ENCODE results near the gene SLC5A4. TPM values are rescaled to one million over a fixed set of nuclear protein-coding genes. Genes with fewer than 3 reads are reported as not detected.
"Not testable (repeated sequence)": the region's sequence is repeated elsewhere in the genome, so short reads cannot be mapped to it uniquely, and the experiment has no call there.

The SLC5A4 gene
- total RNA-seq, 1 donor from 2014 or later, result not detected

- H3K27me3 Mint-ChIP-seq (ENCODE audit: unreplicated experiment); H3K27ac Mint-ChIP-seq (ENCODE audit: unreplicated experiment); H3K9me3 Mint-ChIP-seq (ENCODE audit: unreplicated experiment); H3K4me1 Mint-ChIP-seq (ENCODE audit: low read depth, unreplicated experiment); H3K4me3 Mint-ChIP-seq (ENCODE audit: unreplicated experiment); H3K36me3 Mint-ChIP-seq (ENCODE audit: unreplicated experiment); DNase-seq: not testable (repeated sequence)
These were observed 61.8 kb downstream of the SLC5A4 start for GRCh38 chr22:32193346-32193745.

DNA sequence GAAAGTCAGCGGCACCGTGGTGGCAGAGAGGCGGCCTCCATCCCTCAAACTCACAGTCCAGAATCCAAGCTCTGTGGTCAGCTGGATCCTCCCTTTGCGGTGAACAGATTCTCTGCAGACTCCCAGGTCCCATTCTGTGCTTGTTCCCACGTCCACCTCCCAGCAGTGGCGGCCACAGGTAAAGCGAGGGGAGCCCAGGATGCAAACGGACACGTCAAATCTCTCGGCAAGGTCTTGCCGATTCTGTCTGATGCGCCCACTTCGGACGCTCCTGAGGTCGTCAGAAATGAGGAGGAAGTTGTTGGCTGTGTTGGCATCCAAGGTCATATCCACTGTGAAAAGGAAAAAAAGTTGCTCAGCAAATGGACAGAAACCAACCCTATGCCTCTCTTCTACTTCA, 64.1 kb downstream of the SLC5A4 start:
- DNase-seq; H3K4me3 Mint-ChIP-seq (ENCODE audit: unreplicated experiment); H3K4me1 Mint-ChIP-seq (ENCODE audit: low read depth, unreplicated experiment); H3K36me3 Mint-ChIP-seq (ENCODE audit: unreplicated experiment); H3K27ac Mint-ChIP-seq (ENCODE audit: unreplicated experiment); H3K27me3 Mint-ChIP-seq (ENCODE audit: unreplicated experiment); H3K9me3 Mint-ChIP-seq (ENCODE audit: unreplicated experiment): not testable (repeated sequence)

- DNase-seq, result no peak
- no peaks in the 10 kb centered on the region for H3K36me3 Mint-ChIP-seq (ENCODE audit: unreplicated experiment)
- H3K4me3 Mint-ChIP-seq (ENCODE audit: unreplicated experiment), result no peak overlapping the region
- no peak overlapping the region for H3K27ac Mint-ChIP-seq (ENCODE audit: unreplicated experiment)
- peaks cover 4% of the 10 kb centered on the region for H3K9me3 Mint-ChIP-seq (ENCODE audit: unreplicated experiment)
- H3K4me1 Mint-ChIP-seq (ENCODE audit: low read depth, unreplicated experiment), result peaks cover 3% of the 10 kb centered on the region
- no peak for TF ChIP-seq CTCF (IDR thresholded peaks at IDR 0.05; ENCODE audit: partially characterized antibody, unreplicated experiment)
- peaks cover 2% of the 10 kb centered on the region for H3K27me3 Mint-ChIP-seq (ENCODE audit: unreplicated experiment)
These were observed 69.3 kb downstream of the SLC5A4 start for GRCh38 chr22:32185821-32186220.

DNA sequence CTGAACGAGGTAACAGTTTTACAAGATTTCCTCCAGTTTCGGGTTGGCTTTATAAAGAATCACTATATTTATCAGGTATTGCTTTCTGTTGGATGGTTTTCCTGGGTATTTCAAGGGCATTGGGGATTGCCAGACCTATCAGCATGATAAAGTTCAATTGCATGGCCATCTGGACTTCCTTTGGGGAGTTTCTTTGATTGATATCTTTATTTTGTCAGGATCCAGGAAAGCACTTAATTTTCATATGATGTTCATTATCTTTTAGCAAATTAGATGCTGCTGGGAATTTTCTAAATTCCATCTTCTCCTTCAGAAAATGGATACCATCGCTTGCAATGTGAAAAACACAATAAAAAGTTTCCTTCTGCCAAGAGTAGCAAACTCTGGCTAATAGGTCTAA, 71.5 kb downstream of the SLC5A4 start:
- Mint-ChIP-seq H3K36me3 (ENCODE audit: unreplicated experiment) (no peaks in the 10 kb centered on the region), H3K27ac (ENCODE audit: unreplicated experiment) (no peak overlapping the region), H3K4me3 (ENCODE audit: unreplicated experiment) (no peak overlapping the region), H3K9me3 (ENCODE audit: unreplicated experiment) (peaks cover 4% of the 10 kb centered on the region), H3K27me3 (ENCODE audit: unreplicated experiment) (peaks cover 5% of the 10 kb centered on the region), H3K4me1 (ENCODE audit: low read depth, unreplicated experiment) (peaks cover 3% of the 10 kb centered on the region)
- no peak for DNase-seq
- no peak for TF ChIP-seq CTCF (IDR thresholded peaks at IDR 0.05; ENCODE audit: partially characterized antibody, unreplicated experiment)

GRCh38 chr22:32181043-32181442, 74.1 kb downstream of the SLC5A4 start:
- no peak overlapping the region for H3K27ac Mint-ChIP-seq (ENCODE audit: unreplicated experiment)
- DNase-seq, result no peak
- no peak for TF ChIP-seq CTCF (IDR thresholded peaks at IDR 0.05; ENCODE audit: partially characterized antibody, unreplicated experiment)
- H3K27me3 Mint-ChIP-seq (ENCODE audit: unreplicated experiment), result peaks cover 5% of the 10 kb centered on the region
- no peak overlapping the region for H3K4me3 Mint-ChIP-seq (ENCODE audit: unreplicated experiment)
- H3K9me3 Mint-ChIP-seq (ENCODE audit: unreplicated experiment), result peaks cover under 1% of the 10 kb centered on the region
- peaks cover under 1% of the 10 kb centered on the region for H3K4me1 Mint-ChIP-seq (ENCODE audit: low read depth, unreplicated experiment)
- no peaks in the 10 kb centered on the region for H3K36me3 Mint-ChIP-seq (ENCODE audit: unreplicated experiment)

DNA sequence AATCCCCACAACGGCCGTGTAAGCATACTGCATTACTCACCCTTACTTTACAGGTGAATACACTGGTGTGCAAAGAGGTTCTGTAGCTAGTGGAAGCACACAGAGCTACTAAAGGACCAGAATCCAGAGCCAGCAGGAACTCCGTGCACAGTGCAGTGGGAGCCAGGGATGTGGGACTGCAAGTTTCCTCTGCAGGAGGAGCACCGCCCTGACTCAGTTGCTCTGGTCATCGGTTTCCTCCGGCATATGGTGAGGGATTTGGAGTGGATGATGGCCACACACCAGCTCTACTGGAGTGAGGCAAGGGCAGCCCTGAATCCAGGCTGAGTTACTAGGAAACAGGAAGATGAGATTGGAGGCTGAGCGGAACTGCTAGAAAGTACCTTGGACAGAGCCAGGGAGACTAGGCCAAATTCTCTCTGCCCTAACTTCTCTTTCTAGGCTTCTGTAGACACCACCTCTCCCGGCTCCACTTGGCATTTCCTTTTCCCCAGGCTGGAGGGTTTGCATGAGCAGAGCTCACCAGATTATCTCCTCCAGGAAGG, 77.9 kb downstream of the SLC5A4 start:
- peaks cover 7% of the 10 kb centered on the region for H3K27me3 Mint-ChIP-seq (ENCODE audit: unreplicated experiment)
- no peak overlapping the region for H3K4me3 Mint-ChIP-seq (ENCODE audit: unreplicated experiment)
- H3K27ac Mint-ChIP-seq (ENCODE audit: unreplicated experiment), result no peak overlapping the region
- DNase-seq, result no peak
- H3K4me1 Mint-ChIP-seq (ENCODE audit: low read depth, unreplicated experiment), result no peaks in the 10 kb centered on the region
- peaks cover 5% of the 10 kb centered on the region for H3K36me3 Mint-ChIP-seq (ENCODE audit: unreplicated experiment)
- H3K9me3 Mint-ChIP-seq (ENCODE audit: unreplicated experiment), result peaks cover 3% of the 10 kb centered on the region
- TF ChIP-seq CTCF (IDR thresholded peaks at IDR 0.05; ENCODE audit: partially characterized antibody, unreplicated experiment), result no peak
